Stimulated activated CD8-positive, alpha-beta memory T cell treated with anti-CD3 and anti-CD28 coated beads, Interleukin-4, amount 100 ng/mL, for 48 hours (primary cell): ENCODE data around the gene EVA1C.
A peak's percentile ranks its signal among the peaks of the same experiment; 100 is the strongest.
"Not testable (repeated sequence)": the region's sequence is repeated elsewhere in the genome, so short reads cannot be mapped to it uniquely, and the experiment has no call there.

Experiments used
- DNase-seq: peaks from one replicate; pipeline ENCODE4 v3.0.0-alpha.2; 2020

The EVA1C gene, protein sequence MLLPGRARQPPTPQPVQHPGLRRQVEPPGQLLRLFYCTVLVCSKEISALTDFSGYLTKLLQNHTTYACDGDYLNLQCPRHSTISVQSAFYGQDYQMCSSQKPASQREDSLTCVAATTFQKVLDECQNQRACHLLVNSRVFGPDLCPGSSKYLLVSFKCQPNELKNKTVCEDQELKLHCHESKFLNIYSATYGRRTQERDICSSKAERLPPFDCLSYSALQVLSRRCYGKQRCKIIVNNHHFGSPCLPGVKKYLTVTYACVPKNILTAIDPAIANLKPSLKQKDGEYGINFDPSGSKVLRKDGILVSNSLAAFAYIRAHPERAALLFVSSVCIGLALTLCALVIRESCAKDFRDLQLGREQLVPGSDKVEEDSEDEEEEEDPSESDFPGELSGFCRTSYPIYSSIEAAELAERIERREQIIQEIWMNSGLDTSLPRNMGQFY

DNA sequence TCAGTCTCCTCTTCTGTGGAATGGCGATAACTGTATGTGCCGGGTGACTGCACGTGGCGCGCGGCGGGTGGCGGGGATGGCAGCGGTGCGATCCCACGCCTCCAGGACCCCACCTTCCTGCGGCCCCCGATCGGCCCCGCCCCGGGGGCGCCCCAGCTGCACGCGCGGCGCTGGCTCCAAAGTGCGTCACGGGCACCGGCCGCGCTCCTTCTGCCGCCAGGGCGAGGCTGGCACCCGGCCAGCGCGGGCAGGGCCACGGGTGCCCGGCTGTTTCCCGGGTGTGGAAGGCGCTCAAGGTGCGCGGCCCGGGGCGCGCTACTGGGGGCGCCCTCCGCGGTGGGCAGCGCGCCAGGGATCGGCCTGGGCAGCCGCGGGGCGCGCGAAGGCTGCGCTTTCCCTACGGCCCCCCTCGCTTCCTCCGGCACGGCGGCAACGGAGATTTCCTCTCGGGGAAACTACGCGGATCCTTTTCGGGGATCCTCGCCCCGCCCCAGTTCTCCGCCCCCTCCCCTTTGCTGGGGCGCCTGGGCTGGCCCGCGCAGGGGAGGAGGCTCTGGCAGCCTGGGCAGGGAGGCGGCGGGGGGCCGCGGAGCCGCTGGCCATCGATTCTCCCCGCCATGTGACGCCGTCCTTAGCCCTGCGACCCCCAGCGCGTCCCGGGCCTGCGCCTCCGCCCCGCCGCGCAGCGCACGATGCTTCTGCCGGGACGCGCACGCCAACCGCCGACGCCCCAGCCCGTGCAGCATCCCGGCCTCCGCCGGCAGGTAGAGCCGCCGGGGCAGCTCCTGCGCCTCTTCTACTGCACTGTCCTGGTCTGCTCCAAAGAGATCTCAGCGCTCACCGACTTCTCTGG lies at the start of gene EVA1C:
TSS of gene EVA1C (plus strand) at position 545 of the 853 bp plus-strand sequence. CDS start at position 693, 148 bp downstream.
- peak; percentile 77 for DNase-seq

DNA sequence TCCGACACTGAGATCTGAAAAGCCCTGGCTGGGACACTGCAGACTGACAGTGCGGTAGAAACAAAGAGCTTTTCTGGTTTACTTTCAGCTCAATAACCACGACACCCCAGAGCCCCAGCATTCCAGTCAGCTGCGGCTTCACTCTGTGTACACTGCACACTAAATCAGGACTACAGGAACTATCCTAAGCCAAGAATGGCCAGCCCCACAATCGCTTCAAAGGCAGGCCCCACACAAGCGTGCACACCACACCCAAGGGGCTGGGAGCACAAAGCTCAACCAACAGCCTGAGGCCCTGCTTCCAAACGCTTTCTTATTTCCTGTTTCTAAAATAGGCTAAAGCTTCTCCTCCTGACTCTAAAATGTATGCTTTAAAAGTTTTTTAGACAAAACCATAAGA lies 48.1 kb upstream of the EVA1C start:
- DNase-seq: no peak

DNA sequence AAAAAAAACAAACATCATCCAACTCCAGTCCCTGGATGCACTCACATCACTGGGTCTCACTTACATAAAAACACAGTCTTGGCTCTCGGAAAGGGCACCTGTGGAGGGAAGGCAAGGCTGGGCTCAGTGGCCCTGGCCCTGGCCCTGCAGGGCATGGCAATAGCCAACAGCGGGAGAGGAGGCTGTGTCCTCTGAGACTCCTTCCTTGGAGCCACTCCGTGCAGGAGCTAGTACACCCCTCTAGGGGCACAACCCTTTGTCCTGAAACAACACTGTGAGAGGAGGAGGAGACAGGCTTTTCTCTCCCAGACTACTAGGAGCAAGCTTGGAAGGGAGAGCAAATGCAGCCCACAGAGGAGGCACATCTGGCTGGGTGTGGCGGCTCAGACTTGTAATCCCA lies 47.7 kb upstream of the EVA1C start:
- DNase-seq: no peak

DNA sequence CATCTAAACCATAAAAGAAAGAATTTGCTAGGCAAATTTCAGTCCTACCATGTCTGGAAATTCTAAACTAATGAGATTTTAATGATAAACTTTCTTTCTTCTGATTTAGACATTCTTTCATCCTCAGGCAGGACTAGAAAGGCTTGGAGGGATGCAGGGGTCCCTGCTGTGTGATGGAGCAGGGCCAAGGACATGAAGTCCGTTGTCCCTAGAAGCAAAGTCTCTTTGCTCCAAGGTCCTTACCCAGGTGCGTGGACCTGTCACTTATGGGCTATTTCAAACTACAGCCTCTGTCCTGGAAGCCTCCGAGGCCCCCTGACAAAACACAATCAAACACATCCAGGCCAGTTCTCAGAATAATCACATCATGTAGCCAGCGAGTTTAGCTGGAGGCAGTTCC lies 46.3 kb upstream of the EVA1C start:
- DNase-seq: no peak

GRCh38 chr21:32367158-32367557 lies 45.3 kb upstream of the EVA1C start:
- no peak for DNase-seq

- no peak for DNase-seq
These were observed 44.1 kb upstream of the EVA1C start for GRCh38 chr21:32368386-32368785.

DNA sequence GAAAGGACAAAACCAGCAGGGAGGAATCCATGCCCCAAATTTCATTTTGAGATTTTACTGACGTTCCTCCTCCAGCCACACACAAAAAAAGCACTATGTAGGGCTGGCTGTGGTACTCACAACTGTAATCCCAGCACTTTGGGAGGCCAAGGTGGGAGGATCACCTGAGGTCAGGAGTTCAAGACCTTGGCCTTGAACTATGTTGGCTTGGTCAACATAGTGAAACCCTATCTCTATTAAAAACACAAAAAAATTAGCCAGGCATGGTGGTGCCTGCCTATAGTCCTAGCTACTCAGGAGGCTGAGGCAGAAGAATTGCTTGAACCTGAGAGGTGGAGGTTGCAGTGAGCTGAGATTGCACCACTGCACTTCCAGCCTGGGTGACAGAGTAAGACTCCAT lies 43.5 kb upstream of the EVA1C start:
- not testable (repeated sequence) for DNase-seq

DNA sequence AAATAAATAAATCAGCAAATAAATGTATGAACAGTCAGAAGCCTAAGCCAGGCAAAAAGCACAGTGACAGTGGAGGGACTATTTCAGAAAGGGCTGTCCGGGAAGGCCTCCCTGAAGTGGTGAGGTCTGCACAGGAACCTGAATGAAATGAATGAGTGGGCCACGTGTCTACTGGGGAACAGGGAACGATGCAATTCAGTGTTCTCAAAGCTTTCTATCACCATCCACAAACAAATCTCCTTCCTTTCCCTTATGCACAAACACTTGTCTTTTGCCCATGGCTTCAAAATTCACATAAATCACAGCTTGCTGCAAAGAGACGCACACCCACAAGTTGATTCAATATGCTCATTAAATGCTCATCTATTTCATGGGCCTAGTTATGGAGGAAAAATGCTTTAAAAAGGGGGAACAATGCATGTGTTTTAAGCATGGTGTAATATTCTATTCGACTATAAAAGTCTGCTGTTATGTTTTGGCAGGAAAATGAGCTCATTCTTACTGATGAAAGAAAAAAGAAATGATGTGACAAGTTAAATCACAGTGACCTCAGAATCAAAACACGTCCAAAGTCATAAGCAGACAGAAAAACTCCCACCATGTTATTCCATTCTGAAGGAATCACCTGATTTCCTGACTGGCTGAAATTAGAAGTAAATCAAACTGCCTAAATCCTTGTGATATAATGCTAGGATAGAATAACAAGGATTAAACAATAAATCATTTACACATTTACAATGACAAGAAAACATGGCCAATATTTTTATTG lies 41.3 kb upstream of the EVA1C start:
- no peak for DNase-seq

DNA sequence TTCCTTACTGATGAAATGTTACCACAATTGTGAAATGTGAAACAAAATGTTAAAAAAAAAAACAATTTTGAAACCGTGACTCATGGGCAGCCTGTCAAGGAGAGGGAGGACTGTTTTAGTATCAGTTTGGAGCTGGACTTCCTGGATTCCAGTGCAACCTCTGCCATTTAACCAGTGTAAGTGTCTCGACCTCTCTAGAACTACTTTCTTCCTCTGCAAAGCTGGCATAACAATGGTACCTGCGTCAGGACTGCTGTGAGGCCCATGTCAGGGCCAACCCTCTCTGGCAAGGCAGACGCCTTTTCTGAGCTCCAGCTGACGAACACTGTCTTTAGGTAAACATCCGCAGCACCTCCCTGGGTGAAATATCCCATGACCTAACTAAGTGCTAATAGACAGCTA lies 40.6 kb upstream of the EVA1C start:
- DNase-seq: no peak

- DNase-seq: no peak
These were observed 39.8 kb upstream of the EVA1C start for GRCh38 chr21:32372755-32373154.

- no peak for DNase-seq
These were observed 35.0 kb upstream of the EVA1C start for GRCh38 chr21:32377506-32377905.

DNA sequence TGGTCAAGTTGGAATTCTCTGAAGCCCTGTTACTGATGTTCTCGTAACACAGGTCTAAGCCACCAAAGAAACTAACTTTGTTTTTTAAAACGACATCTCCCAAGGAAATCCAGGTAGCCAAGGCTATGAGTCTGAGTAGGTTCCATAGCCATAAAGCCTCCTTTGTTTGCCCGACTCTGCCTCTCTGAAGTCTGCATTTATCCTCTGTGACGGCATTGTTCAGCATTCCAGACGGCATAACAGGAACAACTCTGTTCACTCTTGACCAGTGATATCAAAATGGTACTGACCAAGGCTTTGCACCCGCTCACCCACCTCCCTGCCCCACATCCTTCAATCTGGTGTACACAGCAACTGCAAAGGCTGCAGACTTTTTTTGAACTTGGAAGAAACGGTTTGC lies 34.5 kb upstream of the EVA1C start:
- no peak for DNase-seq

DNA sequence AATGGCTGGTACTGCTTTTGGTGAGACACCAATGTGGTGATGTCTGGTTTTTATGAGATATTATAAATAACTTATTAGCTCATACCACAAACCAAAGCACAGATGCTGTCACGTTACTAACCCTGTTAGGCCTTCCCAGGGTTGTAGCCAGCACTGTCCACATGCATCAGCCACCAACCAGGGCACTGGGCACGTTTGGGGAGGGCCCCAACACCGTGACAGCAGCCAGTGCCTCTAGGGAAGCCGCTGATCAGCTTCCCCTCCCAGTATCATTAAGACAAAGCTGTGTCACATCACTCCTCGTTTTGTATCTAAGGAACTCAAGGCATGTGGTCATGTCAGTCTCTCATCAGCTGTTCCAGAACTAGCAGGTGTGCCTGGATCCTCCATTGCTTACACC lies 33.5 kb upstream of the EVA1C start:
- no peak for DNase-seq

DNA sequence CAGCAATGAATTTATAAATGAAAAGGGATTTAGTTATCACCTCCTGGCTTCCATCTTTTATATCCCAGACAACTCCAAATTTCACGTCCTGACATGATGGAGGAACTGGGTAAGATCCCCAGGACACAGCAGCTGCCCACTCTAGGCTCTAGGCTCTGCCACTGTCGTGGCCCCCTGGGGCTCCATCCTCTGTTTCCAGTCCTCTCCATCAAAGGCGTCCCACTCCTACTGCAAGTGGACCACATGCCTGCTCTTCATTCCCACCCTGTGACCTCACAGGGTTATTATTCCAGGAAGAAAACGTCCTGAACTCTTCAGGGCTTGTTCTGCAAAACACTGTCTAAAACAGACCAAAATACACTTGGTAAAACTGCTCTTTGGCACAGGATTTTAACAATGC lies 31.6 kb upstream of the EVA1C start:
- DNase-seq: no peak

DNA sequence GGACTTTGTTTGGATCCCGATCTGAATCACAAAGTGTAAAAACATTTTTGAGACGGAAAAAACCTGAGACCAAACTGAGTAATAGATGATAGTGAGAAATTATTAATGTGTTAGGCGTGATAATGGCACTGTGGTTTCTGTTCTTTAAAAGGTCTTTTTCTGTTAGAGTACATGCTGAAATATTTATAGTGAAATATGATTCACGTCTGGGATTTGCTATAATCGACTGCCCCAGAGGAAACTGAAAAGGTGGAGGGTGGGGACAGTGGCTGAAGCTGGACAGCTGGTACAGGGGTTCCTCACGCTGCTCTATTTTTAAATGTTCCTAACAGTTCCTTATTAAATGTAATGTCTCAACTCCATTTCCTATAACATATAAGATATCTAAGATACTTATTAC lies 30.9 kb upstream of the EVA1C start:
- no peak for DNase-seq

DNA sequence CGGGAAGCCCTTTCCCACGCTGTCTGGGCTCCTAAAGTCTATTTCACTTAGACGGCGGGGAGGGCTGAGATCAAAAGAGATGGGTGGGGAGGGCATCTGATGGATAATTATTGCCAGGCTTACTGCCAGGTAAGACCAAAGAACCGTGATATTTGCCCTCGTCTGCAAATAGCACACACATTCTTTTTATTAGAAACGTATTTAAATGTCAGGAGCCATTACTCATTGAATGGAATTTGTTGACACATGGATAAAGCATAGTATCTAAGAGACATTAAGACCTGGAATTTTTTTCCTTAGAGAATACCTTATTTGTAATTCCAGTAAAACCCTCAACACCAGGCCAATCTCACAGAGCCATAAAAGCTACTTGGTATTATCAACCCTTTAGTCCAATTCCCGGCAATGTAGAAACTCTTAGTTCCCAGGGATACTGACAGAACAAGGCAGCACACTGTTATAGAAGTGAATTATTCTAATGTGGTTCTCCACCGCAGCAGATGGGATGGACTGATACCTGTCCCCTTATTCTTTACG lies 30.3 kb upstream of the EVA1C start:
- no peak for DNase-seq

DNA sequence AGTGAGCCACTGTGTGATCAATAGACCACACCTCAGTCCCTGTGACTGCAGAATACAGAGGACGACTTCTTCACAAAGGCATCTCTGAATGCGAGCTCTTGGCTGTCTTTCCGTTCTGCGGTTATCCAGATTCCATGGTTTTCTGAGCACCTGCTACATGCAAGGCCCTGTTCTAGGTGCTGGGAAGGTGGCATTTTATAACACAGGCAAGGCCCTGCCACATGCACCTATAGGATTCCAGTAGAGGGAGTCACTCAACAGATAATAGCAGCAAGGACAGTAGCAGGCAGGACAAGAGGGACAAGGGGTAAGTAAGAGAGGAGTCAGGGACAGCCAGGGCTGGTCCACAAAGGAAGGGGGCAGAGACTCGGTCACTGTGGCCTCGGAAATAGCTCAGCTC lies 28.7 kb upstream of the EVA1C start:
- DNase-seq: no peak

- DNase-seq: no peak
These were observed 26.2 kb upstream of the EVA1C start for GRCh38 chr21:32386195-32386870.

DNA sequence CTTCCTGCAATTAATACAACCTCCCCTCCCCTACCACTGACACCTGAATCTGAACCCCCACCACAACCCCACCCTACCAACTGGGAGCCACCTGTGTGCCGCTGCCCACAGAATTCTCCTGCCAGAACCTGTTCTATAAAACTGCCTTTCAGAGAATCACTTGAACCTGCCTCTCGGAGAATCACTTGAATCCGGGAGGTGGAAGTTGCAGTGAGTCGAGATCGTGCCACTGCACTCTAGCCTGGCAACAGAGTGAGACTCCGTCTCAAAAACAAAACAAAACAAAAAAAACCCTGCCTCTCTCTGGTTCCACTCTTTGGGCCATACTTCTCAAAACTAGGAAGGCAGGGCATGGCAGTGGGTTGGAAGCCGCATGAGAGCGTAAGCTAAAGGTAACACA lies 25.4 kb upstream of the EVA1C start:
- DNase-seq: no peak

DNA sequence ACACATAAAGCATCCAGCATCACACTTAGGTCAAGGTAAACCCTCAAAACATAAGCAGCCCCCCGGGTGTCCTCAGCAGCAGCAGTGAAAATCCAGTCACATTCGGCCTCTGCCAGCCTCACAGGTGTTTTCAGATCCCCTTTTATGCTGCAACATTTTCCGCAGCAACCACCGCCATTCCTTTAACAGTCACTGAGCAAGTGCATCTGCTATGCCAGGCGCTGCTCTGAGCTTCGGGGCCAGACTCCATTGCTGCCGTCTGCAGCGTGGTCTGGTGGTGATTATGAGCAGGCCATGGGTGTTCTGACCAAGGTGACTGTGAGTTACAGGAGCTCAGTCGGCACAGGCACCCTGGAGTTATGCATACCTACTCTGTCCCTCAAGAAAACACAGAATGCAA lies 24.2 kb upstream of the EVA1C start:
- no peak for DNase-seq

DNA sequence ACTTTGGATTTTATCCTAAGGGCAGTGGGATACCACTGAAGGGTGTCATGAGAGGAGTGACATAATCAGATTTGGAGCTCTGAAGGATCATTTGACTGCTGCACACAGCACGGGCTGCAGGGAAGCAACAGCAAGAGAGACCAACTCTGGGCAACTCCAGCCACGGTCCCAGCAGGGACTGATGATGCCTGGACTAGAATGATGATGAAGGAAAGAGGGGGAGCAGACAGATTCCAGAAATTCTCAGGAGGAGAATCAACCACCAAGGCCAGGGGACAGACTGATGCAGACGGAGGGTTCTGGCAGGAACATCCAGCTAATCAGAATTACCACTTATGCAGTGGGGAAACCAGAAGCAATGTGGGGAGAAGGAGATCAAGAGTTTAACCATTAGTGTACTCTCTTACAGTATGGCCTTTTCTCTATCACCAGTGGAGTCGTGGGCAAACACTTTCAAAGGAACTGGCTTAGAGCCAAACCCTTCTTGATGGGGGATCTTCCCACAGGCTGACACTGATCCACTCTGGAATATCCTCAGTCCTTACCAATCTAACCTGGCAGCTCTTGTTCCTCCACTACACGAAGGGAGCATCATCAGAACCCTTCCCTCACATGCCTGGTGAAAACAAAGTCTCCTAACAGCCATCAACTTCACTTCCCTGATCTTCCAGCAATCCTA lies 23.0 kb upstream of the EVA1C start:
- DNase-seq: no peak
